GM18517 (cell line): ENCODE data around the gene MYO1D.

ENCODE experiments used
- ATAC-seq: cut with Tn5 transposase; IDR thresholded peaks from one replicate; pipeline ENCODE4 v1.9.1; 2021; ENCODE audit warnings: mild to moderate bottlenecking, moderate library complexity; ENCODE audit not compliant: unreplicated experiment

The MYO1D gene

DNA sequence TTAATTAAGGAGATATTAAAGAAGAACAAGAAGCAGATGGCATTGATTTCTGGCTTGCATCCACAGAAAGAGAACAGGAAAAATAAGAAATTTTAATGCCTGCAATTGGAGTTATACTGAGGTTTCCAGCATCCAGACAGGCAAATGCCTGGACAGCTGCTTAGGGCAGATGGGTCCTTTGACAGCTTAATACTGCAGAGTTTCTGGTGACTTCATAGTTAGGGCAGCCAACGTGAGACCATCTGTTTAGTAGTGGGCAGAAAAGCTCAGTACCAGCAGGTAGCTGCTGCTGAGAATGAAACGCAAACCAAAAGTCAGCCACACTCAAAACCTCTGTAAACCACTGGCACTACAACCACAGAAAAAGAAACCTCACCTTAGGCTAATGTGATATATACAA lies 280.3 kb downstream of the MYO1D start:
- ATAC-seq = peak; percentile 66

DNA sequence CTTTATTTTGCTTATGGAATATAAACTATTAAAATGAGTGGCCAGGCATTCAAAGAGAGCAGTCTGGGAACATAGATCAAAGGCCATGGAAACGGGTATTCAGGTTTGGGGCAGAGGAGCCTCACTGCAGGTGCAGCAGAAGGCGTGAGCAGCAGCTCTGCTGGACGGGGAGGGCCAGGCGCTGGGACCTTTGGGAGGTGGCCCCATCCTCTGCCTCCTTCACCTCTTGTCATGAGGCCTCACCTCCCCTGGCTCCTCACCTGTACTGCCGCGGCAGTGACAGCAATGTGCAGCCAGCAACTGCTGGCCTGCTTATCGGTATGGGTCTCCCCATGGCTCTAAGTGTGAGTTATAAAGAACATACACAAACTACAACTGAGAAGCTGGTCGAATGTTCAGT lies 280.7 kb downstream of the MYO1D start:
- no peak for ATAC-seq

DNA sequence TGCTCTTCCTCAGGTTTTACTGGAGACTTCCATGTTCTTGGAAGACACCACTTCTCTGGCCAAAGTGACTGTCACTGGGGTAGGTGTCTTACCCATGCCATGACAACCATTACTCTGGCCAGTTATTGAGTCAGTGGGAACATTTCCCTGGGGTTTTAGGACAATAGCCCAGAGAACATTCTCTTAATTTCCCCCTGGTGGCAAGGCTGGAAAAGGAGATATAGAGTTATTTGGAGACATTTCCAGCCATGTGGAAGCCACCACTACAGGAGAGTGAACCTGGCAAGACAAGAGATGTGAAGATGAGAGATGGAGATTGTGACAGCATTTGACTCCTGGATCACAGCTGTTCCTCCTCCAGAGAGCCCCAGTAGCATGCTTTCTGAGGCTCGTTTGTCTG lies 283.9 kb downstream of the MYO1D start:
- no peak for ATAC-seq

DNA sequence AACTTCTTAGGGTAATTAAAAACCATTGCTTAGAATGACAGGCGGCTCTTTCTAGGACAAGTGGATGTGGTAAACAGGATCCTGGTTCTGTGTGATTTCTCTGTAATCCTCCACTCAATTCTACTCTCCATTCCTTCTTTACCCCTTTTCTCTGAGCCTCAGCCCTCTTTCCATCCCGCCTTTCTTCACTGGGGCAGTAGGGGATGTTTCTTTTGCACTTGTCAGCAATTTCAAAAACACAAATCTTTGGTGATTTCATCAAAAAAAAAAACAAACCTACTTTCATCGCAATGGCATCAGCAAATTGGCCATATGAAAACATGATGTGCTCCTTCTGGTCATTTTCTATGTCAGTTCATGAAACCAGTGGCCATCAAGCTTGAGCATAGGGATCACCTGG lies 285.5 kb downstream of the MYO1D start:
- ATAC-seq = no peak

DNA sequence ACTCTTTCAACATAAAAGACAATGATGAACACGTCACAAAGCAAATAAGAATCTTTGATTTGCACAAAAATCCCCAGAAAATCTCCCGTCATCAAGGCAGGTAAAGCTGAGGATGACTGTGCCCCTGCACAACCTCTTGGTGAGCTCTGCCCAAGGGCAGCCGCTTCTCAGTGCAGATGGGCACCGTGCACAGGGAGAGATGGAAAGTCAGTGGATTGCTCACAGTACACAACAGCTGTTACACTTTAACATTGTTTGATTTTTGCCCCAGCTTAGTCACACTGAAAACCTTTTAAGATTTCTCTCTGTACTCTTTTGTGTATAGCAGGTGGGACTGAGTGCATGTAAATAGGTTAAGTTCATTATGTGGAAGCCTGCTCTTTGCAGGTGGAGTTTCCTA lies 285.9 kb downstream of the MYO1D start:
- ATAC-seq = no peak

DNA sequence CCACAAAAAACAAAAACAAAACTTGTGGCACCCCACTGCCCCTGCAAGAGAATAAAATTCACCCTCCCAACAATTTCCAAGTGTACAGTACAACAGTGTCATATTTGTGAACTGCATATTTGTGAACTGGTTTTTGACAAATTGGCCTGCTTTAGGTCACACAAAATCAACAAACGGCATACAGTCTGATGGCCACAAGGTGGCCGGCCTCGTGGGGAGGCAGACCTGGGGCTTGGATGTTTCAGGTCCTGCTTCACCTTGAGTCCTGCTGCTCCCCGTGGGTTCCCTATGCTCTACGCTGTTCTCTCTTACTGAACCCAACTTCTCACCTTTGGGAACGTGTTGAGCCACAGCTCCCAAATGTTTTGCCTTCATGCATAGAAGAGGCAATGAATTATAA lies 287.9 kb downstream of the MYO1D start:
- no peak for ATAC-seq

DNA sequence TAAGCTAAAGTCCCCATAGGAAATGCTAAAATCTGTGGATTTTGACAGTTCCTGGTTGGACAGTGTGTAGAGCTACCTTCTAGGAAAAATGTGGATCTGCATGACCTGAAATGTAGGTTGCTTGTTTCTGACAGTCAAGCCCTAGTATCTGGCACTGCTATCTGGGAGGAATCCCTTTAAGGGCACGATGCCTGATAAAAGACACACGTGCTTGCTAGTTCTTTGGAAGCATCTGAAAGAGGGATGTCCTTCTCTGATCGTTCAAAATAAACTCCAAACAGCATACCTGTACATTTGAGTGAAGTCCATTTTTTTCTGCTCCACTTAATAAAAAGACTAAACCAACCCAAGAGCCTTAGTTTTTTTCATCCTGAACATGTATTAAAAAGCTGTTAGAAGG lies 288.8 kb downstream of the MYO1D start:
- ATAC-seq = no peak

DNA sequence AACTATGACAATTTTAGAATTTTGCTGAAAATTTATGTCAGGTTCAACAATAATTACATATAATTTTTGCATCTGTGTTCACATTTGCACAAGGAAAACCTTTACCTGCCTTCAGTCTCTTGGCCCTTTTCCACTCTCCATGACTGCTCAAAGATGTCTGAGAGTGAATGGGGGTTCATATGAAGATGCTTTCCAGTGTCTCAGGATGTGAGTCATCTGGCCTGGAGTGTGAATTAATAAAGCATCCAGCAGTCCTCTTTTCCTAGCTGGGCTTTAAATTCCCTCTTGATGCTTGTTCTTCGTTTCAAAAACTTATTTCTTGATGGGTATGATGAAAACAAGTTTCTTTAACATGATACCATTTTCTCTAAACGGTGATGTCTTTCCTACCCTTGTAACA lies 290.3 kb downstream of the MYO1D start:
- no peak for ATAC-seq

DNA sequence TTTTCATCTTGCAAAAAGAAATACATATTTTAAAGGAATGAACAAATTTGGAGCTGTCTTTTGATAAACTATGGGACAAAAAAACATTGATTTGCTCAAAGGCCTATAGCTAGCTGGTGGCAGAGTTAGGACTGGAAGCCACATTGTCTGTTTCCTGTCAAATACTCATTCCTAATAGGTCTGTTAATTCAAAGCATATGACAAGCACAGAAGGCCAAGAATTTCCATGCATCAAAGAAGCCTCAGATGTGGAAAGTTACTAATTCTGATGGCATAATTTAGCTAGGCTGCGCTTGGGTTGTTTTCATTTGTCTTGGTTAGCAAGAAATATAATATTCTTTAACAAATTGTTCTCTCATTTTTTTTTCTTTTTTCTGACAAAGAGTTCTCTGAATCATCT lies 292.1 kb downstream of the MYO1D start:
- no peak for ATAC-seq

DNA sequence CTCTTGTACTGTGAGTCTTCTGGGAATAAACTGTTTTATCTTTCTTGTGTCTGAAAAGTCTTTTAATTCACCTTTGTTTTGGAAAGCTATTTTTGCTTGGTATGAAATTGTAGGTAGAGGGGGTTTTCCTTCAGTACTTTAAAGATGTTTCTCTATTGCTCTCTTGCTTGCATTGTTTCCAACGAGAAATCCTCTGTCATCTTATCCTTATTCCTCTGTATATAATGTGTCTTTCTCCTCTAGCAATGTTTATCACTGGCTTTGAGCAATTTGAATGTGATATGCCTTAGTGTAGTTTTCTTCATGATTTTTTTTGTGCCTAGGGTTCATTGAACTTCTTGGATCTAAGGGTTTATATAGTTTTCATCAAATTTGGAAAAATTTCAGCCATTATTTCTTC lies 293.9 kb downstream of the MYO1D start:
- no peak for ATAC-seq

DNA sequence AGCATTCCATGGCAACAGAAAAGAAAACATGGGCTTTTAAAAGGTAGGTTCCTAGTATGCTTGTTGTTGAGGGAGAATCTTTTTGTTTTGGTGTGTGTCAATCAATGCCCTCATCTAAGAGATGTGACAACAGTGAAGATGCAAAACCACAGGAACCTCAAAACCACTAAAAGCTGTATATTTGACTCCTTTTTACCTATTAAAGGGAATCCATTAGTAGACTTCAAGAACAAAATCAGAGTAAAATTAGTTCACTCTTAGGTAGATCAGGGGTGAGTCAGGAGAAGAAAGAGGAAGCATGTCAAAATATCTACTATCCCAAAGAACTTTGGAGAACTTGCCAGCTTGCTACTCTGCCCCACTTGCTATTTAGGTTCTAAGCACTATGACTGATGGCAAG lies 301.1 kb downstream of the MYO1D start:
- ATAC-seq = no peak

DNA sequence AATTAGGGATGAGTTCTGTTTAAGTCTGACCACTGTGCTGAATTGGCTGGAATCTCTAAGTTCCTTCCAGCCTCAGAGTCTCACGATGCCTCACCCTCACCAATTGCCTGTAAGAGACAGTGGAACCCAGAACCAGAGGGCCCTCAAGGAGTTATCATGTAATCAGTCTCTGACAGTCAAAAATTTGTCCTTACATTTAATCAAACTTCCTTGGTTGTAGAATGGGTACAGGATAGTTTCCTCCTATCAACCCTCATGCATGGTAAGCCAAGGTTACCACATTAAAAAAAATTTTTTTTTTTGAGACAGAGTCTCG lies 306.9 kb downstream of the MYO1D start:
- no peak for ATAC-seq

DNA sequence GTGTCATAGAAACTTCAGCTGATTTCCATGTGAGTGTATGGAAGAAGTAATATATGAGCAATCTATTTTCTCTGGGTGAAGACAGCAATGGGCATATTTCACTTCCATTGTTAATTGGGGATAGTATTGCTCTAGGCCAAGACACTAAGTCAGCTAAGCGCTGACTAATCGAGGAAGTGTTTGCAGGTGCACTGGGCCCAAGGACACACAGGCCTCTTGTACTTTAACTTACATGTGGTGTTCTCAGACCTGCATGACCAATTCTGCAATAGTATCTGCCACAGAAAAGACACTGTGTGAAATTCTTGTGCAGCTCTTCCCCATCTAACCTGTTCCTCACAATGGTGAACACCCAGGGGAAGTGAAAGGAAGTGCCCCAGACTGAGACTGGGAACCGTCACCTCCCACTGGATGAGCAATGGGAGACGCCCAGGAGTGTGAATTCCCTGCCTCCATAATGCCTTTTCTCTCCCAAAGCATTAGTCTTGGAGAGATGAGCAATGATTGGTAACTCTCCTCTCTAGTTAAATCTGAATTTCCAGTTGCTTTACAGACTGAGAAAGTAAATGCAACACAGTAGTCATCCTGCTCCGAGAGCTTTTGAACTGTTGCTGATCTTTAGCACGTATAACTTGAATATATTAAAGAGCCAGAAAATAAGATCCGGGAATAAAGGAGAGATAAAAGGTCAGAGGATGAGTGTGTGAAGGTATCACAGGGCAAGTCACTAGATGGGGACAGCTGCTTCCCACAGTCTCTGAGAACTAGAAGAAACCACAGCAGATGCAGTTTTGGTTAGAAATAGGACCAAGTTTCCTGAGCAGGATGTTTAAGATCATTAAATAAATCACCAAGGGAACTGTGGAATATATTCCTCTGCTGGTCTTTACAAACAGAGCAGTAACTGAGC lies 307.5 kb downstream of the MYO1D start:
- ATAC-seq = no peak

DNA sequence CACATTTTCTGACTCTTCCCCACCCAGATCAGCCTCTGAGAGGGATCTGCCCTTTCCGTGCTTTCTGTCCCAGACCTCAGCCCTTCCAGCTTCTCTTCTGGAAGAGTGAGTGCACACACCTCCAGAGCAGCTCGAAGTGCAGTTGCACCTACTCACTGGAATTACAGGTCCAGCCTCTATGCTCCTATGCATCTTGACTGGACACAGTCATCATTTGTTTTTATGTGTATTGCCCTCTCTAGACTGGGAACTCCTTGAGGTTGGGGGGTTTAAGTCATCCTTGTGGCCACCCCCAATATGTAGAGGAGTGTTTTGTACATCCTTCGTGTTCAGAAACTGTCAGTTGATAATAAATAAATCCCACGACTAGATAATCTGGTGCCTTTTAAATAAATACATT lies 308.2 kb downstream of the MYO1D start:
- ATAC-seq = no peak

DNA sequence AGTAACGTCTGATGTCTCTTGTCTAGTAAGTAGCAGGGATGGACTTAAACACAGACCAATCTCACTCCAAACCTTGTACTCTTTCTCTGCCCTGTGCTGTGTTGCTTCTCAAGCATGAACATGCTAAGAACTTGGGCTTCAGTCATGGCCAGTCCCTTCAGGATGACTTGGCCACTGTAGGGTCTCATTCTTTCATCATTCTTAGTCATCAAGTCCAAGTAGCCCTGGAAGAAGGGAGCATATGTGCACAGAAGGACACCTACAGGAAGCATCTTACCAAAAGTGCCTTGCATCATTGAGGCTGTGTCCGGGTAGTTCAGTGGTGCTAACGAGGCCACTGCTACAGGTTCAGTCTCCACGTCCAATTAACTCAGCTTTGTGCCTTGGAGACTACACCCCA lies 309.4 kb downstream of the MYO1D start:
- no peak for ATAC-seq

DNA sequence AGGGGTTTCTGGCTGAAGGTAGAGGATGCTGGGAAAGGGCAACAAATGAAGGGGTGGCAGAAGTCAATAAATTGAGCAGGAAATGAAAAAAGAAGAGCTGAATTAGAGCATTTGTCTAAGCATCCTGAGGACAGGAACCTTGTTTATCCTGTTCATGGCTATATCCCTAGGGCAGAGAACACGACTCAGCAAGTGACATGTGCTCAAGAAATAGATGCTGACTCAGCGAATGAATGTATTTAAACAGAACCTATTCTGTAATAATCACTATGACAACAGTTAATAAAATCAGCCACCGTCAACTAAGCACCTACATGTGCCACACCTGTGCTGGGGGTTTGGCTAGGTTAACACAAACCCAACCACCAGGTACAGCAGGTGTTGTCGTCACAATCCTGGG lies 309.8 kb downstream of the MYO1D start:
- no peak for ATAC-seq

DNA sequence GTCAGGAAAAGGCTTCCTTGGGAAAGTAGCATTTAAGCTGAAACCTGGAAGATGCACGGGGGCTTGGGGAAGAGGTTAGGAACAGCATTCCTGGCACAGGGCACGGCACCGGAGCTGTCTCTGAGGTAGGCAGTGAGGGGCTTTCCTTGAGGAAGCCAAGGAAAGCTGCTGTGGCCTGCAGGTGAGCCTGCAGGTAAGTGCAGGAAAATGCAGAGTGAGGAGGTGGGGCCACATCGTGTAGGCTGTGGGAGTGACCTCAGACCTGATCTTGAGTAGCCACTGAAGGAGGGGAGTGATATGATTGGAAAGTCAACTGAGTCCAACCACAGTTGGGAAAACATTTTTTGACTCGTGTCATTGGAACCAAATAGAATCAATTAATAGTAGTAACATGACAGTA lies 310.6 kb downstream of the MYO1D start:
- no peak for ATAC-seq

DNA sequence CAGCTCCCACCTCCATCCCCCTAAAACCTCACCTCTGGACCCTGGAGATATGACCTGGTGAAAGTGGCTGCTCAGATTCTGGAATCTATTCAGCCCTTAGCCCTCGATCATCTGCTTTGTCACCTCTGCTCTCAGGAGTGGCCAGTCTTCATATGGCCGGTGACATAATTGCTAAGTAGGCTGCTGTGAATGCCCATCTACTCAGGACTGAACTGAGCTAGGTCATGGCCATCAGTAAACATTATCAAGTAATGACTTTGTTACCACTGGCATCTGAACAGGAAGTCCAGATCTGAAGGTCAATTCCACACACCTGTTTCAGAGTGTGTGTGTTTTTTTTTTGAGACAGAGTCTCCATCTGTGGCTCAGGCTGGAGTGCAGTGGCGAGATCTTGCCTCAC lies 311.5 kb downstream of the MYO1D start:
- ATAC-seq = no peak

DNA sequence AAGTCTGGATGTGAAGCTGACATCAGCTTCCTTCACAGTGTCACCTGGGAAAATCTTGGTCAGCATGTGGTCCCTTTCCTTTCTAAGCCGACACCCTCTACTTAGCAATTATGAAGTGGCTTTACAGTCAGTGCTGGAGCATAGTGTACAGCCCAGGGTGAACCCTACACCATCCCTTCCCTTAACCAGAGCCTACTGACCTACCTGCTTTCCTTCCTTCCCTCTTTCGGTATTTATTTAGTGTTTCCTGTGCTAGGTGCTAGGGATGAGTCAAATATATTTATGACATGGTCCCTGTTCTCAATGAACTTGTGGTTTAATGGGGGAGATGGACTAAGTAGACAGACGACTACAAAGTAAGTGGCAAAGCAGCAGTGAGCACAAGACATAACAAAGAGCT lies 312.6 kb downstream of the MYO1D start:
- no peak for ATAC-seq

DNA sequence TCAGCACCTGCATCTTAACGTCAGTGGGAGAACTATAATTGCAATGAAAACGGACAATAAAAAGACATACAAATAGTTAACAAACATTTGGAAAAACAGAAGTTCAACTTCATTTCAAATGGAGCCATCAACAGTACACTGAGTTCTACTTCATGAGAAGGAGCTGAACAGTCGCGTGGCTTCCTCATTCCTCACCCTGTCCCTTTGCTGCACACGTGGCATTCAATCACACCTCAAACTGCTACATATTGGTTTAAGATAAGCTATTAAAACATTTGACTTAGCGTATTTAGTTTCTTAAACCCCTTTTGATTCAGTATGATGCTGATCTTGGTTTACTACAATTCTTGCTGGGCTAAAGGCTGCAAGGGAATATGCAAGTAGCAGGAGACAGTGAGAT lies 313.3 kb downstream of the MYO1D start:
- ATAC-seq = no peak

DNA sequence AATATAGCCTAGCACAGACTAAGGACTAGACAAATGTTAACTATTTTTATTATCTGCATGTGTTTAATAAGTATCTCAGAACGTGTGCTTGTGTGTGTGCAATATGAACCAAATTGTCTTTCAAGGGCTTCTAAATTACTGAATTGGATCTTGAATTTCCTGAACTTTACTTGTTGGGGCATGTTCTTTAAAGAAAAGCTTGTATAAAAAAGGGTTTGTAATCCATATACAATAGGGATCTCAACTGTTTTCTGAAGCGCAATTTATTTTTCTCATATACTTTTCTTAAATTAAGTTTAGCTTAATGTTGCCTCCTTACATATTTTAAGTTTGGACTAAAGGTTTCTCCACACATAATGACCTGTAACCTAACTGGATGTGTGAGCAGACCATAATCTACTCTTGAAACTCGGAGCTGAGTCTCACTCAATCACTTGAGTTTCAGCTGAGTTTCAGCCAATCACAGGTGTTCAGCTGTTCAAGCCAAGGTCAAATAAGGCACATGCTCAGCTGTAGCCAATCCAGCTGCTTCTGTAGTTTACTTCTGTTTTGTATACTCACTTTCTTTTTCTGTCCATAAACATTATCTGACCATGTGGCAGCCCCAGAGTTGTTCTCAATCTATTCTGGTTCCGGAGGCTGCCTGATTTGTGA lies 317.8 kb downstream of the MYO1D start:
- ATAC-seq = peak; percentile 88

DNA sequence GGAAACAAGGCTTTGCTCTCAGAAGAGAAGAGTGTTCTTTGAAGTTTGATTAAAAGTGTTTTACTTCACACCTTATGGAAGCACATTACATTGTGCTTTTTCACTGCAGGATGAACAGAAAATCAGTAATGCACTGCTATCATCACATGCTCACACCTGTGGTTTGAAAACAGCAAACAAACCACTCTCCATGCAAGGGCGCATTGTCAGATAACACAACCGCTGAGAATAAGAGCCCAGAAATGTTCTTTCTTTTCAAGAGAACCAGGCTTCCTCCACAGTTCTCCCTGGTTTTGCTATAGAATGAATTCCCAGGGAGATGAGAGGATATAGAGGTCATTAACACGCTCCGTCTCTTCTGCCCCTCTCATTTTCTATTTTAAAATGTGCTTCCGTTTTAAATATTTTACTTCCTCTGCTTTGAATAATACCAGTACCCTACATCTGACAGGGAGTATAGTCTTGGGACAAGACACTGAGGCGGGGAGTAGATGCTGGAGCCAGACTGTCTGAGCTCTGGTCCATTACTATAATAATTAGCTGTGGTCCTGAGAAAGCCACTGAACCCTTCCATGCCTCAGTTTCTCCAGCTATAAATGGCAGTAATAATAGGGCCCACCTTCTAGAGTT lies 318.5 kb downstream of the MYO1D start:
- ATAC-seq = no peak
